ENCODE measurements around the gene UBE2D3. TPM values are rescaled to one million over a fixed set of nuclear protein-coding genes. Genes with fewer than 3 reads are reported as not detected.

UBE2D3 gene
- total RNA-seq, 1 experiment from 2014 or later = 351 TPM

DNA sequence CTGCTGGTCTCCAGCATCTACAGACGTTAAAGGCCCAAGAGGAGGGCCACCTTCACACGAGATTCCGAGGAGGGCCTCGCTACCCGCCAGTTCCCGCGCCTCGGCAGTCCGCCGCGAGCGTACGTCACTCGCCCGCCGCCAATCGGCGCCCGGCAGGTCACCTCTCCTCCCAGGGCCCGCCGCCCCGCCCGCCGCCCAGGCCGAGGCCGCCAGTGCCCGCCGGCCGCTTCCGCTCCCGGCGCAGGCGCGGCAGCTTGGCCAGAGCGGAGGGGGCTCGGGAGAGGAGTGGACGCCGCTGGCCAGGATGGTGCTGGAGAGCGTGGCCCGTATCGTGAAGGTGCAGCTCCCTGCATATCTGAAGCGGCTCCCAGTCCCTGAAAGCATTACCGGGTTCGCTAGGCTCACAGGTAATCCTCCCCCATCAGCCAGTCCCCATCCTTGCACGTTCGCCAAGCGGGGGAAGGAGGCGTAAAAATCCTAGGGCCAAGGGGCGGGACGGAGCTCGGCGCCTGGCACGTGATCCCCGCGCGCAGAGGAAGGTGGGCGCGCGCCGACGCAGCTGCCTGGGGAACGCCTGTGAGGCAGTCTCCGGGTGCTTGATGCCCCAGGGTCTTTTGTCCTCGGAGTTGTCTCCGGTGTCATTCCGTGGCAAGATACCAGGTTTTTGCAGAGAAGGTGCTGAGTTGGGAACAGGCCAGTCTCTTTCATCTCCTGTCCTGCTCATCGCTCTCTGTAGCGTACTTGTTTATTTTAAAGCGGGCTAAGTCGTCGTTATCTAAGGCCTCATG, 41.6 kb upstream of the UBE2D3 start, which contains the start of gene CISD2 (continued):
- TF ChIP-seq FOXP1 (CRISPR knock-in tag; IDR thresholded peaks at IDR 0.05; ENCODE audit: borderline replicate concordance) (peak; percentile 97), SMAD4 (CRISPR knock-in tag; IDR thresholded peaks at IDR 0.05) (no peak), ZNF138 (CRISPR knock-in tag; conservative IDR thresholded peaks at IDR 0.05) (no peak; the same call in 1 of the 2 replicates), RELA (CRISPR knock-in tag; IDR thresholded peaks at IDR 0.05; ENCODE audit: borderline replicate concordance) (0 out of 2 replicates have a peak, but pooled peaks have one; percentile 68), JAZF1 (CRISPR knock-in tag; IDR thresholded peaks at IDR 0.05) (no peak), NR3C1 (CRISPR knock-in tag; conservative IDR thresholded peaks at IDR 0.05; ENCODE audit: low read depth) (0 out of 2 replicates have a peak, but pooled peaks have one; percentile 75), OVOL2 (CRISPR knock-in tag; IDR thresholded peaks at IDR 0.05; ENCODE audit: borderline replicate concordance) (no peak), ZNF317 (CRISPR knock-in tag; IDR thresholded peaks at IDR 0.05; ENCODE audit: borderline replicate concordance, low read depth) (peak; percentile 39; the same call in 1 of the 2 replicates), TEAD4 (CRISPR knock-in tag; IDR thresholded peaks at IDR 0.05) (peak; percentile 55; the same call in 1 of the 2 replicates), ZNF423 (CRISPR knock-in tag; IDR thresholded peaks at IDR 0.05) (no peak), FOXK1 (CRISPR knock-in tag; IDR thresholded peaks at IDR 0.05) (peak; percentile 12; the same call in 1 of the 2 replicates), RORB (CRISPR knock-in tag; IDR thresholded peaks at IDR 0.05) (no peak), SOX15 (CRISPR knock-in tag; IDR thresholded peaks at IDR 0.05) (no peak), ZNF121 (CRISPR knock-in tag; IDR thresholded peaks at IDR 0.05) (no peak), ESRRA (CRISPR knock-in tag; IDR thresholded peaks at IDR 0.05; ENCODE audit: borderline replicate concordance) (0 out of 2 replicates have a peak, but pooled peaks have one; percentile 69), SMAD3 (CRISPR knock-in tag; IDR thresholded peaks at IDR 0.05; ENCODE audit: borderline replicate concordance) (peak; percentile 98), ZNF396 (CRISPR knock-in tag; IDR thresholded peaks at IDR 0.05; ENCODE audit: borderline replicate concordance) (no peak), PRRX2 (CRISPR knock-in tag; IDR thresholded peaks at IDR 0.05) (no peak), FOXJ3 (CRISPR knock-in tag; IDR thresholded peaks at IDR 0.05; ENCODE audit: borderline replicate concordance) (no peak)
- TF ChIP-seq, protein P1, sequence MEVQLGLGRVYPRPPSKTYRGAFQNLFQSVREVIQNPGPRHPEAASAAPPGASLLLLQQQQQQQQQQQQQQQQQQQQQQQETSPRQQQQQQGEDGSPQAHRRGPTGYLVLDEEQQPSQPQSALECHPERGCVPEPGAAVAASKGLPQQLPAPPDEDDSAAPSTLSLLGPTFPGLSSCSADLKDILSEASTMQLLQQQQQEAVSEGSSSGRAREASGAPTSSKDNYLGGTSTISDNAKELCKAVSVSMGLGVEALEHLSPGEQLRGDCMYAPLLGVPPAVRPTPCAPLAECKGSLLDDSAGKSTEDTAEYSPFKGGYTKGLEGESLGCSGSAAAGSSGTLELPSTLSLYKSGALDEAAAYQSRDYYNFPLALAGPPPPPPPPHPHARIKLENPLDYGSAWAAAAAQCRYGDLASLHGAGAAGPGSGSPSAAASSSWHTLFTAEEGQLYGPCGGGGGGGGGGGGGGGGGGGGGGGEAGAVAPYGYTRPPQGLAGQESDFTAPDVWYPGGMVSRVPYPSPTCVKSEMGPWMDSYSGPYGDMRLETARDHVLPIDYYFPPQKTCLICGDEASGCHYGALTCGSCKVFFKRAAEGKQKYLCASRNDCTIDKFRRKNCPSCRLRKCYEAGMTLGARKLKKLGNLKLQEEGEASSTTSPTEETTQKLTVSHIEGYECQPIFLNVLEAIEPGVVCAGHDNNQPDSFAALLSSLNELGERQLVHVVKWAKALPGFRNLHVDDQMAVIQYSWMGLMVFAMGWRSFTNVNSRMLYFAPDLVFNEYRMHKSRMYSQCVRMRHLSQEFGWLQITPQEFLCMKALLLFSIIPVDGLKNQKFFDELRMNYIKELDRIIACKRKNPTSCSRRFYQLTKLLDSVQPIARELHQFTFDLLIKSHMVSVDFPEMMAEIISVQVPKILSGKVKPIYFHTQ (CRISPR knock-in tag; IDR thresholded peaks at IDR 0.05) = no peak
- TF ChIP-seq, protein P2, sequence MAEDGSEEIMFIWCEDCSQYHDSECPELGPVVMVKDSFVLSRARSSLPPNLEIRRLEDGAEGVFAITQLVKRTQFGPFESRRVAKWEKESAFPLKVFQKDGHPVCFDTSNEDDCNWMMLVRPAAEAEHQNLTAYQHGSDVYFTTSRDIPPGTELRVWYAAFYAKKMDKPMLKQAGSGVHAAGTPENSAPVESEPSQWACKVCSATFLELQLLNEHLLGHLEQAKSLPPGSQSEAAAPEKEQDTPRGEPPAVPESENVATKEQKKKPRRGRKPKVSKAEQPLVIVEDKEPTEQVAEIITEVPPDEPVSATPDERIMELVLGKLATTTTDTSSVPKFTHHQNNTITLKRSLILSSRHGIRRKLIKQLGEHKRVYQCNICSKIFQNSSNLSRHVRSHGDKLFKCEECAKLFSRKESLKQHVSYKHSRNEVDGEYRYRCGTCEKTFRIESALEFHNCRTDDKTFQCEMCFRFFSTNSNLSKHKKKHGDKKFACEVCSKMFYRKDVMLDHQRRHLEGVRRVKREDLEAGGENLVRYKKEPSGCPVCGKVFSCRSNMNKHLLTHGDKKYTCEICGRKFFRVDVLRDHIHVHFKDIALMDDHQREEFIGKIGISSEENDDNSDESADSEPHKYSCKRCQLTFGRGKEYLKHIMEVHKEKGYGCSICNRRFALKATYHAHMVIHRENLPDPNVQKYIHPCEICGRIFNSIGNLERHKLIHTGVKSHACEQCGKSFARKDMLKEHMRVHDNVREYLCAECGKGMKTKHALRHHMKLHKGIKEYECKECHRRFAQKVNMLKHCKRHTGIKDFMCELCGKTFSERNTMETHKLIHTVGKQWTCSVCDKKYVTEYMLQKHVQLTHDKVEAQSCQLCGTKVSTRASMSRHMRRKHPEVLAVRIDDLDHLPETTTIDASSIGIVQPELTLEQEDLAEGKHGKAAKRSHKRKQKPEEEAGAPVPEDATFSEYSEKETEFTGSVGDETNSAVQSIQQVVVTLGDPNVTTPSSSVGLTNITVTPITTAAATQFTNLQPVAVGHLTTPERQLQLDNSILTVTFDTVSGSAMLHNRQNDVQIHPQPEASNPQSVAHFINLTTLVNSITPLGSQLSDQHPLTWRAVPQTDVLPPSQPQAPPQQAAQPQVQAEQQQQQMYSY (CRISPR knock-in tag; IDR thresholded peaks at IDR 0.05) = no peak; the same call in 1 of the 2 replicates
- TF ChIP-seq, protein P3, sequence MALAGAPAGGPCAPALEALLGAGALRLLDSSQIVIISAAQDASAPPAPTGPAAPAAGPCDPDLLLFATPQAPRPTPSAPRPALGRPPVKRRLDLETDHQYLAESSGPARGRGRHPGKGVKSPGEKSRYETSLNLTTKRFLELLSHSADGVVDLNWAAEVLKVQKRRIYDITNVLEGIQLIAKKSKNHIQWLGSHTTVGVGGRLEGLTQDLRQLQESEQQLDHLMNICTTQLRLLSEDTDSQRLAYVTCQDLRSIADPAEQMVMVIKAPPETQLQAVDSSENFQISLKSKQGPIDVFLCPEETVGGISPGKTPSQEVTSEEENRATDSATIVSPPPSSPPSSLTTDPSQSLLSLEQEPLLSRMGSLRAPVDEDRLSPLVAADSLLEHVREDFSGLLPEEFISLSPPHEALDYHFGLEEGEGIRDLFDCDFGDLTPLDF (CRISPR knock-in tag; IDR thresholded peaks at IDR 0.05) = peak; percentile 86
- TF ChIP-seq, protein P4, sequence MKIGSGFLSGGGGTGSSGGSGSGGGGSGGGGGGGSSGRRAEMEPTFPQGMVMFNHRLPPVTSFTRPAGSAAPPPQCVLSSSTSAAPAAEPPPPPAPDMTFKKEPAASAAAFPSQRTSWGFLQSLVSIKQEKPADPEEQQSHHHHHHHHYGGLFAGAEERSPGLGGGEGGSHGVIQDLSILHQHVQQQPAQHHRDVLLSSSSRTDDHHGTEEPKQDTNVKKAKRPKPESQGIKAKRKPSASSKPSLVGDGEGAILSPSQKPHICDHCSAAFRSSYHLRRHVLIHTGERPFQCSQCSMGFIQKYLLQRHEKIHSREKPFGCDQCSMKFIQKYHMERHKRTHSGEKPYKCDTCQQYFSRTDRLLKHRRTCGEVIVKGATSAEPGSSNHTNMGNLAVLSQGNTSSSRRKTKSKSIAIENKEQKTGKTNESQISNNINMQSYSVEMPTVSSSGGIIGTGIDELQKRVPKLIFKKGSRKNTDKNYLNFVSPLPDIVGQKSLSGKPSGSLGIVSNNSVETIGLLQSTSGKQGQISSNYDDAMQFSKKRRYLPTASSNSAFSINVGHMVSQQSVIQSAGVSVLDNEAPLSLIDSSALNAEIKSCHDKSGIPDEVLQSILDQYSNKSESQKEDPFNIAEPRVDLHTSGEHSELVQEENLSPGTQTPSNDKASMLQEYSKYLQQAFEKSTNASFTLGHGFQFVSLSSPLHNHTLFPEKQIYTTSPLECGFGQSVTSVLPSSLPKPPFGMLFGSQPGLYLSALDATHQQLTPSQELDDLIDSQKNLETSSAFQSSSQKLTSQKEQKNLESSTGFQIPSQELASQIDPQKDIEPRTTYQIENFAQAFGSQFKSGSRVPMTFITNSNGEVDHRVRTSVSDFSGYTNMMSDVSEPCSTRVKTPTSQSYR (CRISPR knock-in tag; IDR thresholded peaks at IDR 0.05) = 0 out of 2 replicates have a peak, but pooled peaks have one; percentile 70
- TF ChIP-seq, protein P5, sequence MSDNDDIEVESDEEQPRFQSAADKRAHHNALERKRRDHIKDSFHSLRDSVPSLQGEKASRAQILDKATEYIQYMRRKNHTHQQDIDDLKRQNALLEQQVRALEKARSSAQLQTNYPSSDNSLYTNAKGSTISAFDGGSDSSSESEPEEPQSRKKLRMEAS (CRISPR knock-in tag; IDR thresholded peaks at IDR 0.05) = peak; percentile 97
- TF ChIP-seq, protein P6, sequence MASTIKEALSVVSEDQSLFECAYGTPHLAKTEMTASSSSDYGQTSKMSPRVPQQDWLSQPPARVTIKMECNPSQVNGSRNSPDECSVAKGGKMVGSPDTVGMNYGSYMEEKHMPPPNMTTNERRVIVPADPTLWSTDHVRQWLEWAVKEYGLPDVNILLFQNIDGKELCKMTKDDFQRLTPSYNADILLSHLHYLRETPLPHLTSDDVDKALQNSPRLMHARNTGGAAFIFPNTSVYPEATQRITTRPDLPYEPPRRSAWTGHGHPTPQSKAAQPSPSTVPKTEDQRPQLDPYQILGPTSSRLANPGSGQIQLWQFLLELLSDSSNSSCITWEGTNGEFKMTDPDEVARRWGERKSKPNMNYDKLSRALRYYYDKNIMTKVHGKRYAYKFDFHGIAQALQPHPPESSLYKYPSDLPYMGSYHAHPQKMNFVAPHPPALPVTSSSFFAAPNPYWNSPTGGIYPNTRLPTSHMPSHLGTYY (CRISPR knock-in tag; IDR thresholded peaks at IDR 0.05) = no peak
- TF ChIP-seq, protein P7, sequence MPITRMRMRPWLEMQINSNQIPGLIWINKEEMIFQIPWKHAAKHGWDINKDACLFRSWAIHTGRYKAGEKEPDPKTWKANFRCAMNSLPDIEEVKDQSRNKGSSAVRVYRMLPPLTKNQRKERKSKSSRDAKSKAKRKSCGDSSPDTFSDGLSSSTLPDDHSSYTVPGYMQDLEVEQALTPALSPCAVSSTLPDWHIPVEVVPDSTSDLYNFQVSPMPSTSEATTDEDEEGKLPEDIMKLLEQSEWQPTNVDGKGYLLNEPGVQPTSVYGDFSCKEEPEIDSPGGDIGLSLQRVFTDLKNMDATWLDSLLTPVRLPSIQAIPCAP (CRISPR knock-in tag; IDR thresholded peaks at IDR 0.05) = peak; percentile 74; the same call in 1 of the 2 replicates
